ENCODE measurements around the gene C10orf71.
A peak's percentile ranks its signal among the peaks of the same experiment; 100 is the strongest.

The C10orf71 gene

GRCh38 chr10:49364747-49365146, 65.8 kb downstream of the C10orf71 start:
- Histone ChIP-seq H3K9me3 (no peaks in the 10 kb centered on the region), H3K36me3 (no peaks in the 10 kb centered on the region), H3K4me1 (peaks cover 21% of the 10 kb centered on the region), H3K27me3 (no peaks in the 10 kb centered on the region), H3K4me3 (ENCODE audit: low read depth, low read length) (no peak overlapping the region)
- TF ChIP-seq CTCF (IDR thresholded peaks at IDR 0.05; ENCODE audit: low read depth, low read length): no peak
- DNase-seq: no peak

GRCh38 chr10:49365275-49365674, 66.3 kb downstream of the C10orf71 start:
- Histone ChIP-seq H3K4me3 (ENCODE audit: low read depth, low read length) (no peak overlapping the region), H3K27me3 (no peaks in the 10 kb centered on the region), H3K4me1 (peaks cover 17% of the 10 kb centered on the region), H3K36me3 (no peaks in the 10 kb centered on the region), H3K9me3 (no peaks in the 10 kb centered on the region)
- DNase-seq: no peak
- no peak for TF ChIP-seq CTCF (IDR thresholded peaks at IDR 0.05; ENCODE audit: low read depth, low read length)

- H3K4me1 ChIP-seq: peaks cover 11% of the 10 kb centered on the region
- no peaks in the 10 kb centered on the region for H3K27me3 ChIP-seq
- no peak for DNase-seq
- TF ChIP-seq CTCF (IDR thresholded peaks at IDR 0.05; ENCODE audit: low read depth, low read length): 0 out of 2 replicates have a peak, but pooled peaks have one; percentile 5
- H3K4me3 ChIP-seq (ENCODE audit: low read depth, low read length): no peak overlapping the region
- H3K9me3 ChIP-seq: no peaks in the 10 kb centered on the region
- no peaks in the 10 kb centered on the region for H3K36me3 ChIP-seq
These were observed 66.9 kb downstream of the C10orf71 start for GRCh38 chr10:49365675-49366415.

GRCh38 chr10:49366460-49366859, 67.5 kb downstream of the C10orf71 start:
- Histone ChIP-seq H3K9me3 (no peaks in the 10 kb centered on the region), H3K4me3 (ENCODE audit: low read depth, low read length) (no peak overlapping the region), H3K36me3 (no peaks in the 10 kb centered on the region), H3K27me3 (no peaks in the 10 kb centered on the region), H3K4me1 (peaks cover 6% of the 10 kb centered on the region)
- TF ChIP-seq CTCF (IDR thresholded peaks at IDR 0.05; ENCODE audit: low read depth, low read length): no peak
- no peak for DNase-seq

- no peaks in the 10 kb centered on the region for H3K9me3 ChIP-seq
- H3K36me3 ChIP-seq: no peaks in the 10 kb centered on the region
- DNase-seq: no peak
- no peaks in the 10 kb centered on the region for H3K27me3 ChIP-seq
- H3K4me3 ChIP-seq (ENCODE audit: low read depth, low read length): no peak overlapping the region
- no peak for TF ChIP-seq CTCF (IDR thresholded peaks at IDR 0.05; ENCODE audit: low read depth, low read length)
- H3K4me1 ChIP-seq: peaks cover 3% of the 10 kb centered on the region; the same call in 1 of the 2 replicates
These were observed 68.6 kb downstream of the C10orf71 start for GRCh38 chr10:49367600-49367999.

- DNase-seq: no peak
These were observed 69.3 kb downstream of the C10orf71 start for GRCh38 chr10:49368256-49368655.

More at GRCh38 chr10:49368256-49368655, 69.3 kb downstream of the C10orf71 start:
- H3K4me3 ChIP-seq (ENCODE audit: low read depth, low read length): no peak overlapping the region
- no peaks in the 10 kb centered on the region for H3K36me3 ChIP-seq
- H3K27me3 ChIP-seq: no peaks in the 10 kb centered on the region
- no peaks in the 10 kb centered on the region for H3K9me3 ChIP-seq
- H3K4me1 ChIP-seq: peaks cover 3% of the 10 kb centered on the region; the same call in 1 of the 2 replicates
- no peak for TF ChIP-seq CTCF (IDR thresholded peaks at IDR 0.05; ENCODE audit: low read depth, low read length)

All from BE2C (cell line).